Suprapubic skin (tissue), 4 donors: ENCODE results near the gene FAAP20.

Source experiments
- CTCF ChIP-seq, 2 donors: fragments of 200-600 bp in 1 of 2; fragments of 450-650 bp in 1 of 2; sonication (generic) in 1 of 2; IDR thresholded peaks; one replicate each; pipeline ENCODE4 v1.5.1; 2016 to 2019; ENCODE audit warnings: antibody characterized with exemption in 2 of 2, mild to moderate bottlenecking in 1 of 2, moderate library complexity in 1 of 2
- EP300 ChIP-seq: sonication (generic); formaldehyde crosslinking; IDR thresholded peaks from one replicate; pipeline ENCODE4 v1.6.1; 2017; ENCODE audit warnings: antibody characterized with exemption
- POLR2A ChIP-seq, 2 donors: fragments of 450-650 bp; IDR thresholded peaks; one replicate each; pipeline ENCODE4 v1.6.1; 2017; ENCODE audit warnings: antibody characterized with exemption in 2 of 2, mild to moderate bottlenecking in 2 of 2, moderate library complexity in 2 of 2
- POLR2AphosphoS5 ChIP-seq, 3 donors: sonication (generic); formaldehyde crosslinking; IDR thresholded peaks; one replicate each; pipeline ENCODE4 v1.6.1; 2017; ENCODE audit warnings: antibody characterized with exemption in 3 of 3

- TF ChIP-seq CTCF (IDR thresholded peaks at IDR 0.05) (no peak), POLR2A (IDR thresholded peaks at IDR 0.05) (no peak), EP300 (no peak), POLR2AphosphoS5 (IDR thresholded peaks at IDR 0.05) (no peak)
Observed at GRCh38 chr1:2210786-2211185, 16.2 kb upstream of the FAAP20 start.
